Spleen (tissue), 11 donors: ENCODE measurements around the gene PRDM16. TPM values are rescaled to one million over a fixed set of nuclear protein-coding genes. Genes with fewer than 3 reads are reported as not detected.

ENCODE experiments used
- DNase-seq: peaks from one replicate; pipeline ENCODE4 v3.0.0-alpha.2; 2020
- H3K27ac ChIP-seq, 8 donors: fragments of 200-600 bp; sonication (generic) in 7 of 8; 1 replicate in 4 of 8; 2 replicates in 4 of 8; pipeline versions ENCODE4 v1.5.0 to v1.8.0; 2016 to 2021; ENCODE audit warnings: inconsistent platforms in 4 of 8, mild to moderate bottlenecking in 4 of 8, moderate library complexity in 1 of 8
- H3K27me3 ChIP-seq, 7 donors: fragments of 200-600 bp; sonication (generic) in 6 of 7; replicated peaks in 1 of 7; 1 replicate in 4 of 7; 2 replicates in 3 of 7; pipeline versions ENCODE4 v1.5.0 to v1.8.0; 2016 to 2021; ENCODE audit warnings: inconsistent platforms in 3 of 7, mild to moderate bottlenecking in 1 of 7
- H3K36me3 ChIP-seq, 6 donors: fragments of 200-600 bp; sonication (generic) in 5 of 6; 1 replicate in 4 of 6; 2 replicates in 2 of 6; pipeline versions ENCODE4 v1.5.0 to v1.8.0; 2016 to 2021; ENCODE audit warnings: inconsistent platforms in 2 of 6
- H3K4me1 ChIP-seq, 6 donors: fragments of 200-600 bp; sonication (generic) in 5 of 6; 1 replicate in 3 of 6; 2 replicates in 3 of 6; pipeline versions ENCODE4 v1.5.0 to v1.8.0; 2016 to 2021; ENCODE audit warnings: inconsistent platforms in 3 of 6
- H3K4me3 ChIP-seq, 8 donors: fragments of 200-600 bp; sonication (generic) in 7 of 8; 1 replicate in 4 of 8; 2 replicates in 4 of 8; pipeline versions ENCODE4 v1.5.0 to v1.8.0; 2016 to 2021; ENCODE audit warnings: inconsistent platforms in 4 of 8, mild to moderate bottlenecking in 4 of 8, moderate library complexity in 2 of 8
- H3K9me3 ChIP-seq, 8 donors: fragments of 200-600 bp; sonication (generic) in 7 of 8; 1 replicate in 4 of 8; 2 replicates in 4 of 8; pipeline versions ENCODE4 v1.5.0 to v1.8.0; 2016 to 2021; ENCODE audit warnings: inconsistent platforms in 4 of 8
- POLR2A ChIP-seq, 3 donors: fragments of 450-650 bp; IDR thresholded peaks; one replicate each; pipeline ENCODE4 v1.5.1; 2017; ENCODE audit warnings: antibody characterized with exemption in 3 of 3, mild to moderate bottlenecking in 1 of 3
- POLR2AphosphoS5 ChIP-seq, 3 donors: sonication (generic); formaldehyde crosslinking; IDR thresholded peaks; one replicate each; pipeline ENCODE4 v1.5.1; 2017; ENCODE audit warnings: antibody characterized with exemption in 3 of 3
- WGBS, 5 donors: extraction: QIAGEN DNeasy Blood & Tissue Kit in 3 of 5; methylation state at CpG; one replicate each; pipeline versions ENCODE4 v1.1.5 to v1.1.7; 2013 to 2018; 5-methylcytosine and 5-hydroxymethylcytosine counted together
- intact Hi-C: fragments of 100-400 bp; cut with DNase I; formaldehyde crosslinking; loops from one replicate; pipeline ENCODE4 v1.15.0; 2023; ENCODE audit warnings: low total_unique reads
- polyA plus RNA-seq, 3 donors: library from polyadenylated mRNA; stranded (reverse); fragments of 200-250 nt; gene quantifications; one replicate each; pipeline ENCODE4 v1.2.1, GENCODE V29; 2013
- total RNA-seq, 7 donors: library from RNA; depleted of rRNA in 3 of 7; stranded (reverse); fragments of >200 nt in 3 of 7; fragmentation: NEBNext Ultra II Directional in 4 of 7; extraction: Animal tissue kit (Norgen Biotek cat#: 25700) in 4 of 7; gene quantifications; one replicate each; pipeline versions ENCODE4 v1.1.0 to v1.2.1, GENCODE V29; 2016 to 2021
- TF ChIP-seq, protein P1 (sequence below), 11 experiments: fragments of 200-600 bp in 7 of 11; fragments of 450-650 bp in 4 of 11; sonication (generic) in 4 of 11; IDR thresholded peaks in 8 of 11; conservative IDR thresholded peaks in 3 of 11; 1 replicate in 7 of 11; 2 replicates in 4 of 11; pipeline versions ENCODE4 v1.4.0 to v1.8.0; 2016 to 2021; ENCODE audit warnings: antibody characterized with exemption in 11 of 11, inconsistent platforms in 4 of 11, mild to moderate bottlenecking in 1 of 11
- donor health status: healthy with polysubstance abuse.
- donor health status: DM: no; HTN: no; CAD: no; lungs with moderate emphysema.
- donor health status: DM: no; HTN: no; CAD: no.
- donor health status: Bipolar disorder and iron deficiency.
- donor health status: healthy.
- donor health status: DM: no; HTN: no; CAD: no.
- donor health status: DM: yes; HTN: yes; CAD: no.

The PRDM16 gene
- total and polyA plus RNA-seq, 10 donors = 0.43 to 3.2 (median 1.4) TPM

- 85 to 91% (median 89%) methylated on average over 5 to 13 of the region's 13 CpGs for WGBS, 5 donors
- Histone ChIP-seq H3K27me3 (peaks cover 0 to 11% (median 0%) of the 10 kb centered on the region in 7 donors), H3K27ac (no peak overlapping the region), H3K4me1 (peaks cover 0 to 30% (median 10%) of the 10 kb centered on the region in 6 donors), H3K9me3 (no peaks in the 10 kb centered on the region), H3K4me3 (no peak overlapping the region), H3K36me3 (no peaks in the 10 kb centered on the region)
- intact Hi-C loops = no loop called here
- TF ChIP-seq POLR2A (IDR thresholded peaks at IDR 0.05) = no peak
- TF ChIP-seq, protein P1, sequence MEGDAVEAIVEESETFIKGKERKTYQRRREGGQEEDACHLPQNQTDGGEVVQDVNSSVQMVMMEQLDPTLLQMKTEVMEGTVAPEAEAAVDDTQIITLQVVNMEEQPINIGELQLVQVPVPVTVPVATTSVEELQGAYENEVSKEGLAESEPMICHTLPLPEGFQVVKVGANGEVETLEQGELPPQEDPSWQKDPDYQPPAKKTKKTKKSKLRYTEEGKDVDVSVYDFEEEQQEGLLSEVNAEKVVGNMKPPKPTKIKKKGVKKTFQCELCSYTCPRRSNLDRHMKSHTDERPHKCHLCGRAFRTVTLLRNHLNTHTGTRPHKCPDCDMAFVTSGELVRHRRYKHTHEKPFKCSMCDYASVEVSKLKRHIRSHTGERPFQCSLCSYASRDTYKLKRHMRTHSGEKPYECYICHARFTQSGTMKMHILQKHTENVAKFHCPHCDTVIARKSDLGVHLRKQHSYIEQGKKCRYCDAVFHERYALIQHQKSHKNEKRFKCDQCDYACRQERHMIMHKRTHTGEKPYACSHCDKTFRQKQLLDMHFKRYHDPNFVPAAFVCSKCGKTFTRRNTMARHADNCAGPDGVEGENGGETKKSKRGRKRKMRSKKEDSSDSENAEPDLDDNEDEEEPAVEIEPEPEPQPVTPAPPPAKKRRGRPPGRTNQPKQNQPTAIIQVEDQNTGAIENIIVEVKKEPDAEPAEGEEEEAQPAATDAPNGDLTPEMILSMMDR (IDR thresholded peaks at IDR 0.05 in 8 of 11, conservative IDR thresholded peaks at IDR 0.05 in 3 of 11) = no peak
- no peak for TF ChIP-seq POLR2AphosphoS5 (IDR thresholded peaks at IDR 0.05)
- DNase-seq = no peak
Observed at GRCh38 chr1:3461934-3462275, 392.9 kb downstream of the PRDM16 start.

DNA sequence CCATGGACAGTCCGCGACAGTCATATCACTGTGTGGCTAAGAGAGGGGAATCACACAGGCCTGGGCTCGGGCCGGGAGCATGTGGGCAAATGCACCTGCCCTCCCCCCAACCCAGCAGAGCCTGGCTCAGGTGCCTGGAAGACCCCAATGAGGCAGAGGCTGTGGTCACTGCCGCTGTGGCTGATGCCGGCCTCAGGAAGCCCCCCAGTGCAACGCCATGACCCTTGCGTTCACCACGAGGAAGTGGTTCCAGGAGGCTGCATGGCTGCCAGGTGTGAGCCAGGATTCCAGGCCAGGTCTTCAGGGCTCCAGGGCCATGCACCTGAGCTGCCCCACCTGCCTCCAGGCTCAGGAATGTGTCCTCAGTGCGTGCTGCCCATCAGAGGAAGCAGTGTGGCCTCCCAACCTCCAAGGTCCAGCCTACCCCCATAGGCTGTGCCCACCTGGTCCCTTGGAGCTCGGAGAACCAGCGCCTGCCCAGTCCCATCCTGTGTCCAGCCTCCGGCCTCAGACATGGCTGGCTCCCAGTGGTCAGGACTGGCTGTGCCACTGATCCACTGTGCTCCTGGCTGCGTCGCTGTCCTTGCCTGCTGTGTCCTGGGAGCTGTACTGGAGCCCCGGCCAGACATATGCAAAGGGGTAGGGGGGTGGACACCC is 393.5 kb downstream of the PRDM16 start:
- no peak overlapping the region for H3K27ac ChIP-seq
- WGBS, 5 donors = 76 to 93% (median 86%) methylated on average over 8 to 16 of the region's 16 CpGs
- no peaks in the 10 kb centered on the region for H3K9me3 ChIP-seq
- H3K27me3 ChIP-seq = peaks cover 0 to 11% (median 0%) of the 10 kb centered on the region in 7 donors
- H3K4me3 ChIP-seq = no peak overlapping the region
- DNase-seq = peak; percentile 49
- TF ChIP-seq POLR2A (IDR thresholded peaks at IDR 0.05) = no peak
- no peak for TF ChIP-seq POLR2AphosphoS5 (IDR thresholded peaks at IDR 0.05)
- TF ChIP-seq, protein P1 (IDR thresholded peaks at IDR 0.05 in 8 of 11, conservative IDR thresholded peaks at IDR 0.05 in 3 of 11) = no peak
- intact Hi-C loops = no loop called here
- peaks cover 0 to 24% (median 10%) of the 10 kb centered on the region in 6 donors for H3K4me1 ChIP-seq
- no peaks in the 10 kb centered on the region for H3K36me3 ChIP-seq

DNA sequence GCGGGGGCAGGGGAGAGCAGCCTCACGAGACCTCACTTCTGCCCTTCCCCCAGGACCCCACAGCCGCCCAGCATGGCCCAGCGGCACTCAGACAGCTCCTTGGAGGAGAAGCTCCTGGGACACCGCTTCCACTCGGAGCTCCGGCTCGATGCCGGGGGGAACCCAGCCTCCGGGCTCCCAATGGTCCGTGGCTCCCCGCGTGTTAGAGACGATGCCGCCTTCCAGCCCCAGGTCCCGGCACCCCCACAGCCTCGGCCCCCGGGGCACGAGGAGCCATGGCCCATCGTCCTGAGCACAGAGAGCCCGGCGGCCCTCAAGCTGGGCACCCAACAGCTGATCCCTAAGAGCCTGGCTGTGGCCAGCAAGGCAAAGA is 394.0 kb downstream of the PRDM16 start:
- intact Hi-C loops = no loop called here
- peaks cover 0 to 17% (median 0%) of the 10 kb centered on the region in 7 donors for H3K27me3 ChIP-seq
- 86 to 97% (median 92%) methylated on average over 9 to 22 of the region's 22 CpGs for WGBS, 5 donors

GRCh38 chr1:3463408-3463863 is 394.4 kb downstream of the PRDM16 start:
- Histone ChIP-seq H3K27ac (no peak overlapping the region), H3K27me3 (peaks cover 0 to 21% (median 0%) of the 10 kb centered on the region in 7 donors), H3K4me3 (no peak overlapping the region), H3K9me3 (no peaks in the 10 kb centered on the region), H3K36me3 (no peaks in the 10 kb centered on the region), H3K4me1 (peaks cover 0 to 14% (median 5%) of the 10 kb centered on the region in 6 donors)
- no peak for TF ChIP-seq POLR2AphosphoS5 (IDR thresholded peaks at IDR 0.05)
- TF ChIP-seq, protein P1 (IDR thresholded peaks at IDR 0.05 in 8 of 11, conservative IDR thresholded peaks at IDR 0.05 in 3 of 11) = no peak
- no peak for TF ChIP-seq POLR2A (IDR thresholded peaks at IDR 0.05)
- WGBS, 5 donors = 84 to 91% (median 87%) methylated on average over 11 to 20 of the region's 20 CpGs
- intact Hi-C loops = no loop called here
- peak; percentile 59 for DNase-seq

More for the DNA sequence above, 394.0 kb downstream of the PRDM16 start:
- Histone ChIP-seq H3K4me1 (peaks cover 0 to 19% (median 7%) of the 10 kb centered on the region in 6 donors), H3K4me3 (no peak overlapping the region), H3K27ac (no peak overlapping the region), H3K36me3 (no peaks in the 10 kb centered on the region), H3K9me3 (no peaks in the 10 kb centered on the region)
- peak; percentile 47 for DNase-seq
- TF ChIP-seq, protein P1 (IDR thresholded peaks at IDR 0.05 in 8 of 11, conservative IDR thresholded peaks at IDR 0.05 in 3 of 11) = no peak
- TF ChIP-seq POLR2AphosphoS5 (IDR thresholded peaks at IDR 0.05) (no peak), POLR2A (IDR thresholded peaks at IDR 0.05) (no peak)
